HEK293T (cell line): ENCODE results near the gene TUBB3.

Experiments
- CTCF ChIA-PET: fragments of 350-600 bp; formaldehyde crosslinking; extraction: SDS; loops from one replicate; lab custom pipeline; 2021; ENCODE audit warnings: antibody characterized with exemption, inconsistent platforms; lab: Yijun Ruan, JAX
- POLR2A ChIA-PET: fragments of 350-600 bp; formaldehyde crosslinking; extraction: SDS; loops from one replicate; lab custom pipeline; 2020; ENCODE audit warnings: antibody characterized with exemption, inconsistent platforms; lab: Yijun Ruan, JAX
- DNase-seq: peaks from one replicate; pipeline ENCODE4 v3.0.0; 2012; ENCODE audit warnings: mixed read lengths; ENCODE audit errors: extremely low spot score
- ARNT ChIP-seq: fragments of 450-650 bp; IDR thresholded peaks from 2 replicates; pipeline ENCODE4 v1.6.1; 2017; ENCODE audit warnings: mild to moderate bottlenecking
- BHLHE40 ChIP-seq: fragments of 450-650 bp; IDR thresholded peaks from 2 replicates; pipeline ENCODE4 v1.6.1; 2016; ENCODE audit warnings: mild to moderate bottlenecking, moderate library complexity, borderline replicate concordance
- CTBP1 ChIP-seq: fragments of 450-650 bp; IDR thresholded peaks from 2 replicates; pipeline ENCODE4 v1.6.1; 2016; ENCODE audit warnings: borderline replicate concordance
- ELF4 ChIP-seq: fragments of 450-650 bp; IDR thresholded peaks from 2 replicates; pipeline ENCODE4 v1.6.1; 2017; ENCODE audit warnings: antibody characterized with exemption
- FOXA1 ChIP-seq: fragments of 450-650 bp; IDR thresholded peaks from 2 replicates; pipeline ENCODE4 v1.6.1; 2016; ENCODE audit warnings: mild to moderate bottlenecking
- FOXK2 ChIP-seq: fragments of 450-650 bp; IDR thresholded peaks from 2 replicates; pipeline ENCODE4 v1.6.1; 2016; ENCODE audit warnings: mild to moderate bottlenecking
- FOXM1 ChIP-seq: fragments of 450-650 bp; IDR thresholded peaks from 2 replicates; pipeline ENCODE4 v1.6.1; 2017; ENCODE audit warnings: mild to moderate bottlenecking, borderline replicate concordance
- HDGF ChIP-seq: fragments of 450-650 bp; IDR thresholded peaks from 2 replicates; pipeline ENCODE4 v1.6.1; 2017; ENCODE audit warnings: antibody characterized with exemption, borderline replicate concordance
- L3MBTL2 ChIP-seq: fragments of 450-650 bp; conservative IDR thresholded peaks from 2 replicates; pipeline ENCODE4 v1.6.1; 2016; ENCODE audit warnings: mild to moderate bottlenecking
- LEF1 ChIP-seq: fragments of 450-650 bp; IDR thresholded peaks from 2 replicates; pipeline ENCODE4 v1.6.1; 2017; ENCODE audit warnings: mild to moderate bottlenecking, borderline replicate concordance
- NFRKB ChIP-seq: fragments of 450-650 bp; IDR thresholded peaks from 2 replicates; pipeline ENCODE4 v1.6.1; 2016; ENCODE audit warnings: mild to moderate bottlenecking, moderate library complexity
- PKNOX1 ChIP-seq: fragments of 450-650 bp; IDR thresholded peaks from 2 replicates; pipeline ENCODE4 v1.6.1; 2016
- SP1 ChIP-seq: fragments of 450-650 bp; IDR thresholded peaks from 2 replicates; pipeline ENCODE4 v1.6.1; 2017
- SUZ12 ChIP-seq: fragments of 450-650 bp; IDR thresholded peaks from 2 replicates; pipeline ENCODE4 v1.6.1; 2016; ENCODE audit warnings: mild to moderate bottlenecking
- TARDBP ChIP-seq: fragments of 450-650 bp; IDR thresholded peaks from 2 replicates; pipeline ENCODE4 v1.6.1; 2016
- ZNF384 ChIP-seq: fragments of 450-650 bp; IDR thresholded peaks from 2 replicates; pipeline ENCODE4 v1.6.1; 2016

TUBB3 gene

GRCh38 chr16:89981414-89981813 lies 58.3 kb downstream of the TUBB3 start:
- TF ChIP-seq TARDBP (no peak), NFRKB (no peak), CTBP1 (no peak), ELF4 (no peak), SP1 (no peak), L3MBTL2 (no peak), ARNT (no peak), ZNF384 (no peak), PKNOX1 (no peak), LEF1 (no peak), HDGF (no peak), FOXK2 (no peak), SUZ12 (no peak), FOXA1 (no peak)
- CTCF ChIA-PET = no interaction called here
- no peak for DNase-seq
- POLR2A ChIA-PET = interaction anchor here (1.1 kb wide), 1 partner anchor 8 kb away, joined by 4 read pairs; no protein-coding TSS in a partner anchor

- ChIA-PET POLR2A (interaction anchor here (1.1 kb wide), 1 partner anchor 9 kb away, joined by 4 read pairs; no protein-coding TSS in a partner anchor), CTCF (no interaction called here)
- TF ChIP-seq SUZ12 (no peak), TARDBP (no peak), FOXK2 (no peak), FOXA1 (no peak), L3MBTL2 (no peak), FOXM1 (no peak), PKNOX1 (no peak), HDGF (no peak), LEF1 (no peak), CTBP1 (no peak), BHLHE40 (no peak), ARNT (no peak), SP1 (no peak), NFRKB (no peak)
- no peak for DNase-seq
Observed at GRCh38 chr16:89982318-89982717, 59.2 kb downstream of the TUBB3 start.

- CTCF ChIA-PET = no interaction called here
- TF ChIP-seq SUZ12 (no peak), LEF1 (no peak), HDGF (no peak), ZNF384 (no peak), FOXM1 (no peak), ARNT (no peak), BHLHE40 (no peak), FOXA1 (no peak)
Observed at GRCh38 chr16:89983536-89983935, 60.4 kb downstream of the TUBB3 start.

GRCh38 chr16:89984216-89984615 lies 61.1 kb downstream of the TUBB3 start:
- CTCF ChIA-PET = no interaction called here
- TF ChIP-seq FOXM1 (no peak), ELF4 (no peak), HDGF (no peak), SUZ12 (no peak), TARDBP (no peak), FOXK2 (no peak), CTBP1 (no peak), ARNT (no peak), ZNF384 (no peak), FOXA1 (no peak), L3MBTL2 (no peak)
- POLR2A ChIA-PET = interaction anchor here (2.3 kb wide), 1 partner anchor 12 kb away, joined by 9 read pairs; no protein-coding TSS in a partner anchor
- DNase-seq = no peak

More at GRCh38 chr16:89983536-89983935, 60.4 kb downstream of the TUBB3 start:
- POLR2A ChIA-PET = interaction anchor here (2.3 kb wide), 1 partner anchor 11 kb away, joined by 9 read pairs; no protein-coding TSS in a partner anchor
- DNase-seq = no peak

GRCh38 chr16:89985219-89985618 lies 62.1 kb downstream of the TUBB3 start:
- ChIA-PET CTCF (no interaction called here), POLR2A (interaction anchor here (2.3 kb wide), 1 partner anchor 13 kb away, joined by 9 read pairs; no protein-coding TSS in a partner anchor)
- TF ChIP-seq HDGF = no peak
- TF ChIP-seq L3MBTL2 = no peak
- TF ChIP-seq BHLHE40 = no peak
- no peak for TF ChIP-seq CTBP1
- TF ChIP-seq NFRKB = no peak
- no peak for TF ChIP-seq TARDBP
- TF ChIP-seq ARNT = no peak
- no peak for TF ChIP-seq ELF4
- no peak for TF ChIP-seq ZNF384
- no peak for TF ChIP-seq FOXM1
- no peak for TF ChIP-seq FOXK2
- TF ChIP-seq PKNOX1 = no peak
- no peak for TF ChIP-seq LEF1
- TF ChIP-seq FOXA1 = no peak
- DNase-seq = no peak
